Endothelial cell of umbilical vein (primary cell): Measurements from ENCODE around the gene ANKRD44. TPM values are rescaled to one million over a fixed set of nuclear protein-coding genes. Genes with fewer than 3 reads are reported as not detected.

Experiments
- BruUV-seq: library from RNA; stranded (reverse); fragments of 400-500 nt; replicated peaks from 2 replicates; lab custom pipeline; 2021; lab: Mats Ljungman, UMichigan
- CTCF ChIA-PET: fragments of 300-600, 350-600 bp; sonication (Branson Sonifier 250); formaldehyde crosslinking; loops from one replicate; lab custom pipeline; 2021; ENCODE audit warnings: antibody characterized with exemption, inconsistent platforms; lab: Charles Lee
- POLR2A ChIA-PET: fragments of 300-600, 350-600 bp; sonication (Branson Sonifier 250); formaldehyde crosslinking; loops from one replicate; lab custom pipeline; 2021; ENCODE audit warnings: antibody characterized with exemption, inconsistent platforms; lab: Charles Lee
- DNase-seq: peaks from one replicate; pipeline ENCODE4 v3.0.0-alpha.2; 2011; ENCODE audit warnings: low read depth, low spot score
- FAIRE-seq: peaks from 2 replicates; lab custom pipeline; 2011; peaks lifted over from hg19 to GRCh38; lab: Jason Lieb, UNC
- H2AFZ ChIP-seq: 2 replicates; pipeline ENCODE4 v1.6.0; 2012; ENCODE audit warnings: low read depth, low read length, control low read depth, inconsistent platforms
- H3K27ac ChIP-seq: 2 replicates; pipeline ENCODE4 v1.5.1; 2011; ENCODE audit warnings: low read depth, mild to moderate bottlenecking, control low read depth, low read length, moderate library complexity; ENCODE audit not compliant: insufficient read depth
- H3K27me3 ChIP-seq, 2 experiments: 2 replicates each; pipeline versions ENCODE4 v1.6.0 to v1.6.1; 2011; ENCODE audit warnings: low read length in 2 of 2, mixed read lengths in 1 of 2; ENCODE audit not compliant: control insufficient read depth in 2 of 2, insufficient read depth in 2 of 2
- H3K36me3 ChIP-seq, 2 experiments: 2 replicates in 1 of 2; 3 replicates in 1 of 2; pipeline ENCODE4 v1.5.1; 2011; ENCODE audit warnings: low read length in 2 of 2, mild to moderate bottlenecking in 1 of 2, moderate library complexity in 1 of 2; ENCODE audit not compliant: control insufficient read depth in 2 of 2, insufficient read depth in 2 of 2; ENCODE audit errors: extremely low read depth in 1 of 2
- H3K4me1 ChIP-seq: 3 replicates; pipeline ENCODE4 v1.5.1; 2011; ENCODE audit warnings: mild to moderate bottlenecking, low read length; ENCODE audit not compliant: control insufficient read depth, insufficient read depth; ENCODE audit errors: extremely low read depth
- H3K4me2 ChIP-seq: 2 replicates; pipeline ENCODE4 v1.6.1; 2011; ENCODE audit warnings: low read length, control low read depth, mixed read lengths; ENCODE audit not compliant: insufficient read depth
- H3K4me3 ChIP-seq, 3 experiments: fragments of 200-600 bp in 1 of 3; sonication (generic), shearing (Covaris generic) in 1 of 3; replicated peaks in 1 of 3; 2 replicates each; pipeline ENCODE4 v1.5.1; 2011 to 2016; ENCODE audit warnings: control low read depth in 3 of 3, low read length in 3 of 3, mild to moderate bottlenecking in 2 of 3, inconsistent platforms in 1 of 3, low read depth in 1 of 3, moderate library complexity in 1 of 3; ENCODE audit not compliant: insufficient read depth in 1 of 3
- H3K79me2 ChIP-seq: 2 replicates; pipeline ENCODE4 v1.6.0; 2012; ENCODE audit warnings: low read length, inconsistent platforms; ENCODE audit not compliant: control insufficient read depth, insufficient read depth
- H3K9ac ChIP-seq: replicated peaks from 2 replicates; pipeline ENCODE3; 2011; ENCODE audit warnings: low read length, control low read depth; ENCODE audit not compliant: insufficient read depth; ENCODE audit errors: extremely low read depth
- H3K9me1 ChIP-seq: replicated peaks from 3 replicates; pipeline ENCODE4 v1.6.0; 2011; ENCODE audit warnings: mild to moderate bottlenecking, low read length; ENCODE audit not compliant: control insufficient read depth, insufficient read depth; ENCODE audit errors: extremely low read depth
- H3K9me3 ChIP-seq: replicated peaks from 2 replicates; pipeline ENCODE4 v1.5.1; 2012; ENCODE audit warnings: low read length, inconsistent platforms; ENCODE audit not compliant: control insufficient read depth, insufficient read depth
- H4K20me1 ChIP-seq: replicated peaks from 2 replicates; pipeline ENCODE3; 2011; ENCODE audit warnings: mild to moderate bottlenecking, low read length; ENCODE audit not compliant: control insufficient read depth, insufficient read depth; ENCODE audit errors: extremely low read depth
- EZH2 ChIP-seq: IDR thresholded peaks from 2 replicates; pipeline ENCODE4 v1.6.1; 2012; ENCODE audit warnings: borderline replicate concordance, low read depth, mild to moderate bottlenecking, moderate library complexity, low read length, inconsistent platforms; ENCODE audit not compliant: severe bottlenecking
- FOS ChIP-seq: IDR thresholded peaks from 2 replicates; pipeline ENCODE4 v1.6.1; 2011; ENCODE audit warnings: mild to moderate bottlenecking, low read length, moderate library complexity, borderline replicate concordance; ENCODE audit not compliant: insufficient read depth
- GATA2 ChIP-seq: IDR thresholded peaks from 2 replicates; pipeline ENCODE4 v1.7.0; 2011; ENCODE audit warnings: low read depth, mild to moderate bottlenecking, moderate library complexity, mixed read lengths, low read length; ENCODE audit not compliant: insufficient read length, insufficient read depth
- JUN ChIP-seq: IDR thresholded peaks from 2 replicates; pipeline ENCODE4 v1.6.1; 2011; ENCODE audit warnings: borderline replicate concordance, low read depth; ENCODE audit not compliant: insufficient read length, insufficient read depth
- MAX ChIP-seq: IDR thresholded peaks from 2 replicates; pipeline ENCODE4 v1.6.1; 2011; ENCODE audit not compliant: insufficient read depth, insufficient read length
- MYC ChIP-seq: IDR thresholded peaks from one replicate; pipeline ENCODE4 v1.6.1; 2011; ENCODE audit warnings: mild to moderate bottlenecking, low read depth, low read length
- POLR2A ChIP-seq: IDR thresholded peaks from 2 replicates; pipeline ENCODE4 v1.6.1; 2012; ENCODE audit warnings: low read depth, mild to moderate bottlenecking, control low read depth, low read length
- POLR2AphosphoS5 ChIP-seq: IDR thresholded peaks from 2 replicates; pipeline ENCODE4 v1.6.1; 2012; ENCODE audit warnings: low read depth, mild to moderate bottlenecking, control low read depth, low read length, moderate library complexity; ENCODE audit not compliant: insufficient read depth
- dilution Hi-C: fragments of 300-500 bp; cut with MboI; formaldehyde crosslinking; loops from one replicate; pipeline ENCODE4 v1.15.0; 2019; ENCODE audit warnings: low sequenced_read_pairs; ENCODE audit not compliant: extremely low pct_ligation_motif_present
- intact Hi-C: fragments of 100-400 bp; cut with micrococcal nuclease; formaldehyde crosslinking; loops from one replicate; pipeline ENCODE4 v1.10.0; 2022
- polyA plus RNA-seq, 4 experiments: library from polyadenylated mRNA; depleted of rRNA in 3 of 4; stranded (reverse) in 3 of 4; unstranded in 1 of 4; fragments of >200 nt; gene quantifications; 2 replicates each; pipeline versions ENCODE4 v1.2.1 to v1.2.3, GENCODE V29; 2011 to 2012; ENCODE audit warnings: missing spikeins in 1 of 4
- total RNA-seq: library from RNA; stranded (reverse); gene quantifications from 2 replicates; pipeline ENCODE4 v1.2.3, GENCODE V29; 2021
- TF ChIP-seq, protein P1 (sequence below), 2 donors: IDR thresholded peaks; 1 replicate in 1 of 2; 2 replicates in 1 of 2; pipeline ENCODE4 v1.5.1; 2011; ENCODE audit warnings: low read length in 2 of 2, mild to moderate bottlenecking in 2 of 2, moderate library complexity in 2 of 2, control low read depth in 1 of 2, inconsistent platforms in 1 of 2, low read depth in 1 of 2; ENCODE audit not compliant: insufficient read depth in 1 of 2; ENCODE audit errors: extremely low read depth in 1 of 2

Gene ANKRD44
- total and polyA plus RNA-seq, 2 donors (not counting 3 experiments of a cell fraction or from before 2014, with no cell fraction given) = 3.4 to 6.1 TPM

DNA sequence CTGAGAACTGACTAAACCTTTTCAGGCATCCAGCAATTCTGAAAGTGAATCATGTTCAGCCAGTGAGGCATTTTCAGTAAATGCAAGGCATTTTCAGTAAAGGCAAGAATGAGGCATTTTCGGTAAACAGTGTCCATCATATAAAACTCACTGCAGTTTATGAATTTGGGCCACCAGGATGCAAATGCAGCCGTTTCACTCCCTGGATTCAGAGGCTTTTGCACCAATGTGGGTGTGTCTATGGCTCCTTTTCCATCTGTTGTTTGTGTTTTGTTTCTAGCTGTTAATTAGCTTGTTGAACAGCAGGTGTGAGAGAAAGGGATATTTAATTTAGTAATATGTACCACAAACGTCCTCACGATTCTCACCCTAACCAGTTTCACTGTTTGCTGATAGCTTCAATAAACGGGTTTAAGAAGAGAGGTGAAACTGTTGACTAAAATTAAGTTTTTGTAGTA is 267.8 kb downstream of the ANKRD44 start:
- no TSS peak for BruUV-seq
- H3K79me2 ChIP-seq = no peaks in the 10 kb centered on the region

More for the DNA sequence above, 267.8 kb downstream of the ANKRD44 start:
- Histone ChIP-seq H3K4me3 (no peak overlapping the region), H3K27me3 (no peaks in the 10 kb centered on the region), H3K9ac (no peak overlapping the region), H3K4me1 (no peaks in the 10 kb centered on the region), H3K9me1 (no peaks in the 10 kb centered on the region), H3K9me3 (no peaks in the 10 kb centered on the region), H3K27ac (no peak overlapping the region), H3K4me2 (no peak overlapping the region), H3K36me3 (no peaks in the 10 kb centered on the region), H4K20me1 (no peaks in the 10 kb centered on the region), H2AFZ (no peak overlapping the region)
- TF ChIP-seq MAX = no peak
- no peak for TF ChIP-seq POLR2AphosphoS5
- TF ChIP-seq JUN = no peak
- TF ChIP-seq GATA2 = no peak
- TF ChIP-seq EZH2 = no peak
- no peak for TF ChIP-seq FOS
- TF ChIP-seq, protein P1, sequence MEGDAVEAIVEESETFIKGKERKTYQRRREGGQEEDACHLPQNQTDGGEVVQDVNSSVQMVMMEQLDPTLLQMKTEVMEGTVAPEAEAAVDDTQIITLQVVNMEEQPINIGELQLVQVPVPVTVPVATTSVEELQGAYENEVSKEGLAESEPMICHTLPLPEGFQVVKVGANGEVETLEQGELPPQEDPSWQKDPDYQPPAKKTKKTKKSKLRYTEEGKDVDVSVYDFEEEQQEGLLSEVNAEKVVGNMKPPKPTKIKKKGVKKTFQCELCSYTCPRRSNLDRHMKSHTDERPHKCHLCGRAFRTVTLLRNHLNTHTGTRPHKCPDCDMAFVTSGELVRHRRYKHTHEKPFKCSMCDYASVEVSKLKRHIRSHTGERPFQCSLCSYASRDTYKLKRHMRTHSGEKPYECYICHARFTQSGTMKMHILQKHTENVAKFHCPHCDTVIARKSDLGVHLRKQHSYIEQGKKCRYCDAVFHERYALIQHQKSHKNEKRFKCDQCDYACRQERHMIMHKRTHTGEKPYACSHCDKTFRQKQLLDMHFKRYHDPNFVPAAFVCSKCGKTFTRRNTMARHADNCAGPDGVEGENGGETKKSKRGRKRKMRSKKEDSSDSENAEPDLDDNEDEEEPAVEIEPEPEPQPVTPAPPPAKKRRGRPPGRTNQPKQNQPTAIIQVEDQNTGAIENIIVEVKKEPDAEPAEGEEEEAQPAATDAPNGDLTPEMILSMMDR (IDR thresholded peaks at IDR 0.05; ENCODE audit: extremely low read depth in 1 of 2, insufficient read depth in 1 of 2, low read depth in 1 of 2, low read length in 2 of 2) = no peak
- no peak for TF ChIP-seq POLR2A
- no peak for TF ChIP-seq MYC
- no peak for DNase-seq
- CTCF ChIA-PET = interaction anchor here (1.1 kb wide), 1 partner anchor 8 kb away, joined by 3 read pairs; no protein-coding TSS in a partner anchor
- dilution Hi-C loops (no loop called here), intact Hi-C loops (no loop called here)
- POLR2A ChIA-PET = no interaction called here
- no peak for FAIRE-seq
